Endodermal cell (in vitro differentiated cells): Measurements from ENCODE around the gene CEP83. TPM values are rescaled to one million over a fixed set of nuclear protein-coding genes. Genes with fewer than 3 reads are reported as not detected.

ENCODE experiments used
- DNase-seq: peaks from one replicate; pipeline ENCODE4 v3.0.0-alpha.2; 2017
- H3K27ac ChIP-seq: 2 replicates; pipeline ENCODE4 v1.5.1; 2013; ENCODE audit warnings: mild to moderate bottlenecking, low read depth, low read length, moderate library complexity
- H3K27me3 ChIP-seq: 2 replicates; pipeline ENCODE4 v1.6.1; 2013; ENCODE audit warnings: mild to moderate bottlenecking, low read length, moderate library complexity; ENCODE audit not compliant: insufficient read depth, control insufficient read depth, poor library complexity, severe bottlenecking
- H3K36me3 ChIP-seq: 2 replicates; pipeline ENCODE4 v1.7.0; 2013; ENCODE audit warnings: mild to moderate bottlenecking, low read length, moderate library complexity; ENCODE audit not compliant: control insufficient read depth, insufficient read depth
- H3K4me1 ChIP-seq: one replicate; pipeline ENCODE4 v1.7.0; 2013; ENCODE audit warnings: low read length; ENCODE audit not compliant: control insufficient read depth, insufficient read depth
- H3K4me3 ChIP-seq: 2 replicates; pipeline ENCODE4 v1.5.1; 2013; ENCODE audit warnings: mild to moderate bottlenecking, low read length, moderate library complexity
- H3K9ac ChIP-seq: 2 replicates; pipeline ENCODE4 v1.6.1; 2013; ENCODE audit warnings: mild to moderate bottlenecking, low read length, moderate library complexity; ENCODE audit not compliant: poor library complexity, severe bottlenecking; ENCODE audit errors: extremely low read depth
- H3K9me3 ChIP-seq: 2 replicates; pipeline ENCODE4 v1.6.1; 2013; ENCODE audit warnings: mild to moderate bottlenecking, low read length, moderate library complexity; ENCODE audit not compliant: control insufficient read depth
- H3K27ac Mint-ChIP-seq: 2 replicates; pipeline ENCODE4 v1.8.0; 2020; ENCODE audit warnings: mixed read lengths
- H3K27me3 Mint-ChIP-seq: 2 replicates; pipeline ENCODE4 v1.8.0; 2021; ENCODE audit warnings: mild to moderate bottlenecking, mixed read lengths; ENCODE audit not compliant: insufficient read depth
- H3K36me3 Mint-ChIP-seq: 2 replicates; pipeline ENCODE4 v1.8.0; 2020; ENCODE audit warnings: low read depth, mixed read lengths
- H3K4me1 Mint-ChIP-seq: 2 replicates; pipeline ENCODE4 v1.8.0; 2020; ENCODE audit warnings: mixed read lengths
- H3K4me3 Mint-ChIP-seq: 2 replicates; pipeline ENCODE4 v1.8.0; 2020; ENCODE audit warnings: mild to moderate bottlenecking, moderate library complexity, mixed read lengths
- H3K9me3 Mint-ChIP-seq: 2 replicates; pipeline ENCODE4 v1.8.0; 2020; ENCODE audit warnings: mild to moderate bottlenecking, mixed read lengths
- WGBS, 2 experiments: methylation state at CpG; one replicate each; pipeline versions ENCODE4 v1.1.5 to v1.1.7; 2013; ENCODE audit warnings: missing lambda C conversion rate in 2 of 2, mixed read lengths in 1 of 2; ENCODE audit not compliant: insufficient coverage in 1 of 2, insufficient read length in 1 of 2; 5-methylcytosine and 5-hydroxymethylcytosine counted together
- total RNA-seq, 2 donors: library from RNA; stranded (reverse); fragmentation: NEBNext Ultra II Directional in 1 of 2; extraction: Animal tissue kit (Norgen Biotek cat#: 25700) in 1 of 2; gene quantifications; 2 replicates in 1 of 2; 3 replicates in 1 of 2; pipeline ENCODE4 v1.2.1, GENCODE V29; 2021
- TF ChIP-seq, protein P1 (sequence below): fragments of 200-600 bp; sonication (generic); conservative IDR thresholded peaks from 2 replicates; pipeline ENCODE4 v1.5.0; 2021; ENCODE audit warnings: antibody characterized with exemption, mild to moderate bottlenecking

Gene CEP83
- total RNA-seq, 2 donors from 2014 or later, result 28.6 to 36.3 TPM

DNA sequence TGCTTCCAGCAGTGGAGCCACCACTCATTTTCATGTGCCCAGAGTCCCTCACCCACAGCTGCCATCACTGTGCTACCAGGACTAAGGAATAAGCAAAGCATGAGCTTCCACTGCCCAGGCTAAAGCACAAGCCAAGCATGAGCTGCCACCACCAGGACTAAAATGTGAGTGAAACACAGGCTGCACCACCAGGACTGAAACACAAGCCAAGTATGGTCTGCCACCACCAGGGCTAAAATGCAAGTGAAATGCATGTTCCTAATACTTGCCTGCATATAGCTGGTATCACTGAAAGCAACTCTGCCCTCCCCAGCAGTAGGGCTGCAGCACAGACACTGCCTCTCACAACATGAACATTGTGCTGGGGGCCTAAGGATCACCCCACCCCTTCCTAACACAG, 30.0 kb downstream of the CEP83 start:
- H3K36me3 ChIP-seq, result no peaks in the 10 kb centered on the region
- no peaks in the 10 kb centered on the region for H3K27me3 ChIP-seq
- H3K27ac Mint-ChIP-seq, result peak overlapping the region; percentile 44
- H3K9me3 ChIP-seq, result peaks cover 42% of the 10 kb centered on the region
- TF ChIP-seq, protein P1, sequence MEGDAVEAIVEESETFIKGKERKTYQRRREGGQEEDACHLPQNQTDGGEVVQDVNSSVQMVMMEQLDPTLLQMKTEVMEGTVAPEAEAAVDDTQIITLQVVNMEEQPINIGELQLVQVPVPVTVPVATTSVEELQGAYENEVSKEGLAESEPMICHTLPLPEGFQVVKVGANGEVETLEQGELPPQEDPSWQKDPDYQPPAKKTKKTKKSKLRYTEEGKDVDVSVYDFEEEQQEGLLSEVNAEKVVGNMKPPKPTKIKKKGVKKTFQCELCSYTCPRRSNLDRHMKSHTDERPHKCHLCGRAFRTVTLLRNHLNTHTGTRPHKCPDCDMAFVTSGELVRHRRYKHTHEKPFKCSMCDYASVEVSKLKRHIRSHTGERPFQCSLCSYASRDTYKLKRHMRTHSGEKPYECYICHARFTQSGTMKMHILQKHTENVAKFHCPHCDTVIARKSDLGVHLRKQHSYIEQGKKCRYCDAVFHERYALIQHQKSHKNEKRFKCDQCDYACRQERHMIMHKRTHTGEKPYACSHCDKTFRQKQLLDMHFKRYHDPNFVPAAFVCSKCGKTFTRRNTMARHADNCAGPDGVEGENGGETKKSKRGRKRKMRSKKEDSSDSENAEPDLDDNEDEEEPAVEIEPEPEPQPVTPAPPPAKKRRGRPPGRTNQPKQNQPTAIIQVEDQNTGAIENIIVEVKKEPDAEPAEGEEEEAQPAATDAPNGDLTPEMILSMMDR, result peak; percentile 61
- H3K4me1 ChIP-seq, result no peaks in the 10 kb centered on the region
- peaks cover 29% of the 10 kb centered on the region for H3K9me3 Mint-ChIP-seq
- peaks cover 25% of the 10 kb centered on the region for H3K36me3 Mint-ChIP-seq
- H3K4me1 Mint-ChIP-seq, result peaks cover 35% of the 10 kb centered on the region
- peak overlapping the region; percentile 23 for H3K4me3 ChIP-seq
- no peak overlapping the region for H3K27ac ChIP-seq
- no peaks in the 10 kb centered on the region for H3K27me3 Mint-ChIP-seq
- peak; percentile 78 for DNase-seq
- no peak overlapping the region for H3K9ac ChIP-seq
- no peak overlapping the region for H3K4me3 Mint-ChIP-seq

DNA sequence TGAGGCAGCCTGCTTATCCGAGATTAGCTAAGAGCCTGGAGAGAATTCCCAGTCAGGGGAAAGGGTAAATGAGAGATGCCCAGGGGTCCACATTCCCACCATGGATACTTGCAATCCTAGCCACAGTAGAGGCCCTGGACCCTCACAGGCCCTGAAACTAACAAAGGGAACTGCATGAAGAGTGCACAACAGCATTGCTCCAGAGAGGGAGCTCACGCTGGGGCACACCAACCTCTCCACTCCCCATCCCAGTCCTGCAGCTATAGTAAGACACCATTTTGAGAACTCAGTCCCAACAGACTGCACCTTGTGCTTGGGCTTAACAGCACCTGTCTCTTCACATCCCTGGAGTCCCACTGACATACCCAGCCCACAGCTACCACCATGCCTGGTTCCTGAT, 30.5 kb downstream of the CEP83 start:
- no peak overlapping the region for H3K27ac ChIP-seq
- H3K4me3 ChIP-seq, result peak overlapping the region; percentile 23
- Mint-ChIP-seq H3K9me3 (peaks cover 33% of the 10 kb centered on the region), H3K27me3 (no peaks in the 10 kb centered on the region), H3K4me1 (peaks cover 35% of the 10 kb centered on the region), H3K27ac (peak overlapping the region; percentile 44), H3K4me3 (no peak overlapping the region), H3K36me3 (peaks cover 29% of the 10 kb centered on the region)
- TF ChIP-seq, protein P1, result no peak
- H3K36me3 ChIP-seq, result peaks cover under 1% of the 10 kb centered on the region
- WGBS, 2 experiments, result 75 to 78% methylated on average over 2 of the region's 2 CpGs
- DNase-seq, result peak; percentile 74
- H3K4me1 ChIP-seq, result no peaks in the 10 kb centered on the region
- peaks cover 42% of the 10 kb centered on the region for H3K9me3 ChIP-seq
- H3K9ac ChIP-seq, result no peak overlapping the region
- H3K27me3 ChIP-seq, result no peaks in the 10 kb centered on the region

DNA sequence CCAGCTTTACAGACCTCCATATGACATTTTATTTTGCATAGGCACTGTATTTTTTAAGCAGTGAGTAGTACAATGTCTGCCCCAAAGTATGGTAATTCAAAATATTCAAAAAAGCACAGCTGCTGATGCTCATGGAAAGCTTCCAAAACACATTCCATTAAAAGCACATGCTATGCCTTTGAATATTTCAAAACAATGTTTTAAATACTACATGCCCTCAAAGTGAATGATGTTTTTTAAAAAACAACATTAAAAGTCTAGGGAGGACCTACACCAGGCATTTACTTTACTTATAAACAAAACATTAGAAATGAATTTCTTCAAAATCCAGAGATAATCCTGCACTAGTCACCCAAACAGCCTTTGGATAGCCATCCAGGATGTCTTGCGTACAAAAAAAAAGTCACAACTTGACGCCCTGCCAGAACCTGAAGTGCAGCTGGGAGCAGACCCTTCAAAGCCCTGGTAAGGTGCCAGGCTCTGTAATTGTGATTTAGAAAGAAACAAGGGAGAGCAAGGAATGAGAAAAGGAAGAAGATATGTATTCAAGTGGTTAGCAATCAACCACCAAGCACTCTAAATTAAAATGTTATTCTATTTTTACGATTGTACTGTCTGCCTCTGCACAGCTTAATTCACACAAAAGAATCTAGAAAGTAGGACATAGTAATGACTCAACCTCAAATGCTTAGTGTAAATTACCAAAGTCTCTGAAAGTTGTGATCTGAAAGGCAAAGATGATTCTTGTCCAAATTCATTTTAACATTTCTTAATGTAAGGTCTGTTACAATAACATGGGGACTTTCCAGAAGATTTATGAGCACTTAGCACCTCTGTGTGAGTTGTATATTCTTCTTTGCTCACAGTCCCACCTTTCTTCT, 31.9 kb downstream of the CEP83 start:
- Histone ChIP-seq H3K4me1 (no peaks in the 10 kb centered on the region), H3K27ac (no peak overlapping the region), H3K4me3 (no peak overlapping the region), H3K27me3 (no peaks in the 10 kb centered on the region), H3K36me3 (peaks cover 3% of the 10 kb centered on the region), H3K9ac (no peak overlapping the region), H3K9me3 (peaks cover 56% of the 10 kb centered on the region)
- DNase-seq, result no peak
- Mint-ChIP-seq H3K27me3 (no peaks in the 10 kb centered on the region), H3K27ac (no peak overlapping the region), H3K4me3 (no peak overlapping the region), H3K9me3 (peaks cover 48% of the 10 kb centered on the region), H3K4me1 (peaks cover 23% of the 10 kb centered on the region), H3K36me3 (peaks cover 42% of the 10 kb centered on the region)
- TF ChIP-seq, protein P1, result no peak
- 77 to 100% methylated on average over 2 to 3 of the region's 3 CpGs for WGBS, 2 experiments
